RWPE2 (cell line): ENCODE measurements around the gene KNG1.
A peak's percentile ranks its signal among the peaks of the same experiment; 100 is the strongest.
"Not testable (repeated sequence)": the region's sequence is repeated elsewhere in the genome, so short reads cannot be mapped to it uniquely, and the experiment has no call there.

Experiments
- ATAC-seq: fragments of 200-7000 bp; cut with Tn5 transposase; 3 replicates; pipeline ENCODE4 v1.9.1; 2021; ENCODE audit warnings: low read depth
- DNase-seq: peaks from one replicate; pipeline ENCODE4 v3.0.0-alpha.2; 2020; ENCODE audit warnings: low spot score
- H3K27ac ChIP-seq: fragments of 450-650 bp; 2 replicates; pipeline ENCODE4 v1.5.1; 2017; ENCODE audit warnings: mild to moderate bottlenecking; ENCODE audit not compliant: poor library complexity, severe bottlenecking
- H3K27me3 ChIP-seq: fragments of 250-450 bp; sonication (Bioruptor Pico); 2 replicates; pipeline ENCODE4 v1.5.1; 2021; ENCODE audit warnings: mild to moderate bottlenecking, moderate library complexity; ENCODE audit not compliant: insufficient read depth, poor library complexity, severe bottlenecking
- H3K36me3 ChIP-seq: fragments of 250-450 bp; sonication (Bioruptor Pico); 2 replicates; pipeline ENCODE4 v1.5.1; 2020; ENCODE audit warnings: low read depth, mild to moderate bottlenecking, moderate library complexity
- H3K4me1 ChIP-seq: fragments of 250-450 bp; sonication (Bioruptor Pico); 2 replicates; pipeline ENCODE4 v1.5.1; 2021; ENCODE audit warnings: mild to moderate bottlenecking, moderate library complexity; ENCODE audit not compliant: insufficient read depth, poor library complexity, severe bottlenecking
- H3K4me3 ChIP-seq: fragments of 250-450 bp; sonication (Bioruptor Pico); 2 replicates; pipeline ENCODE4 v1.5.1; 2021; ENCODE audit warnings: mild to moderate bottlenecking, moderate library complexity; ENCODE audit not compliant: severe bottlenecking
- H3K9me3 ChIP-seq: fragments of 250-450 bp; sonication (Bioruptor Pico); 2 replicates; pipeline ENCODE4 v1.5.1; 2021; ENCODE audit warnings: mild to moderate bottlenecking, moderate library complexity; ENCODE audit not compliant: severe bottlenecking
- TF ChIP-seq, protein P1 (sequence below): fragments of 450-650 bp; IDR thresholded peaks from one replicate; pipeline ENCODE4 v1.5.1; 2017; ENCODE audit warnings: mild to moderate bottlenecking, moderate library complexity; ENCODE audit not compliant: poor library complexity, severe bottlenecking

Gene KNG1

DNA sequence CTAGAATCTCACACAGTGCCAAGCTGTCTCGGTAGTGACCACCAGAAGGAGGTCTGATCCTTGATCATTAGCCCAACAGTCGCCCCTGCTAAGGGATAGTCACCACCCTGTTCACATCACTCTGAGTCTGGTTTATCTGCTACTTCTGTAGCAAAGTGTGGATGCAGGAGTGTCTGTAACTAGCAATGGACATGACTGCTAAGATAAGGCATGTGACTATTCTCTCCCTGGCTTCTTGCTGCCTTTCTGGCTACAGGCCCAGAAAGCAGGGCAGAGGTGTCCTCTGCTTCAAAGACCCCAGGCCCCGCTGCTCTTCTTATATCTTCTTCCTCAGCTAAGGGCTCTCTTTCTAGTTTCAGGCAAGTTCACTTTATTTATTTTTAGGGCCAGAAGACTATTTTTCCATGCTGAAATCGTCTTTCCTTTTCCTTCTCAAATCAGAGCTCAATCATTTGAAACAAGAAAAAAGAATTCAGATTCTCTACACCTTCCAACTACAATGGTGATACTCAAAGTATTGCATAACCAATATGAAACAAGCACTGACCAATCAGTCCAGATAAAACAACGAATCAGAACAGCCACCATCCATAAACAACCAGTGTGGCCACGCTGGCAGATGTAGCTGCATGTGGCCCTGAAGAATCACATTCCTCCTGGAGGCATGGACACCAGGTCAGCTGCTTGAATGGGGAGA, 8.0 kb upstream of the KNG1 start:
- ATAC-seq (no peak), DNase-seq (no peak)
- Histone ChIP-seq H3K4me3 (no peak overlapping the region), H3K9me3 (no peaks in the 10 kb centered on the region), H3K4me1 (no peaks in the 10 kb centered on the region), H3K27ac (no peak overlapping the region), H3K36me3 (no peaks in the 10 kb centered on the region), H3K27me3 (no peaks in the 10 kb centered on the region)
- TF ChIP-seq, protein P1, sequence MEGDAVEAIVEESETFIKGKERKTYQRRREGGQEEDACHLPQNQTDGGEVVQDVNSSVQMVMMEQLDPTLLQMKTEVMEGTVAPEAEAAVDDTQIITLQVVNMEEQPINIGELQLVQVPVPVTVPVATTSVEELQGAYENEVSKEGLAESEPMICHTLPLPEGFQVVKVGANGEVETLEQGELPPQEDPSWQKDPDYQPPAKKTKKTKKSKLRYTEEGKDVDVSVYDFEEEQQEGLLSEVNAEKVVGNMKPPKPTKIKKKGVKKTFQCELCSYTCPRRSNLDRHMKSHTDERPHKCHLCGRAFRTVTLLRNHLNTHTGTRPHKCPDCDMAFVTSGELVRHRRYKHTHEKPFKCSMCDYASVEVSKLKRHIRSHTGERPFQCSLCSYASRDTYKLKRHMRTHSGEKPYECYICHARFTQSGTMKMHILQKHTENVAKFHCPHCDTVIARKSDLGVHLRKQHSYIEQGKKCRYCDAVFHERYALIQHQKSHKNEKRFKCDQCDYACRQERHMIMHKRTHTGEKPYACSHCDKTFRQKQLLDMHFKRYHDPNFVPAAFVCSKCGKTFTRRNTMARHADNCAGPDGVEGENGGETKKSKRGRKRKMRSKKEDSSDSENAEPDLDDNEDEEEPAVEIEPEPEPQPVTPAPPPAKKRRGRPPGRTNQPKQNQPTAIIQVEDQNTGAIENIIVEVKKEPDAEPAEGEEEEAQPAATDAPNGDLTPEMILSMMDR, result no peak

DNA sequence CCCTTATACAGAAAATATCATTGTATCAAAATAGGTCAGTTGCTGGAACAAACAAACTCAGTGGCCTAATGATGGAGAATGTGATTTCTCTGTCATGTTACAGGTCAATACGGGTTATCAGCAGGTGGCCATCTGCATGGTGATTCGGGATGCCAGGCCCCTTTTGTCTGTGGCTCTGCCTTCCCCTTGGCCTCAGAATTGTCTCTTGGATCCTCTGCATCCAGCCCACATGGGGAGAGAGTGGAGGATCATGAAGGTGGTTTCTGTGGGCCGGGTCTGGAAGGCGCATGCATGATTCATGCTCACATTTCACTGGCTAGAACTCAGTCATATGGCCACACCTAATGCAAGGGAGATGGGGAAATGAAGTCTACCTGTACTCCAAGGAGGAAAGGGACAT, 6.5 kb upstream of the KNG1 start:
- H3K4me3 ChIP-seq, H3K9me3 ChIP-seq, H3K36me3 ChIP-seq, H3K27me3 ChIP-seq, H3K27ac ChIP-seq, DNase-seq, ATAC-seq, H3K4me1 ChIP-seq: not testable (repeated sequence)

DNA sequence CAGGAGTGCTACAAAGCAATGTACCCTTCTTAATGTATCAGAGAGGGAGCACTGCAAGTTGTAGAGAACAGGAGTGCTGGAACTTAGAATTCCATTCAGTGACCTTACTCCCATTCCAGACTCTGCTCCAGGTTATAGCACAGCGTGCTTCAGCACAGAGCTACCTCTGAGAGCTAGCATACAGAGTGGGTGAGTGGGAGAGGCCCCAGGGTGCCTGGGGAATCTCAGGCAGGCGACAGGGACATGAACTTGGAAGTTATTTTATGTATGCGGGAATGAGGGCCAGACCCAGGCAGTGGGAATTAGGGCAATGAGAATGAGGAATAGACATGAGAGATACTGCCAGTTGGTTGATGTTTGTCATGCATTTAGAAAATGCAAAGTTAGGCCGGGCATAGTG, 3.7 kb upstream of the KNG1 start:
- TF ChIP-seq, protein P1, result no peak
- no peaks in the 10 kb centered on the region for H3K36me3 ChIP-seq
- H3K27ac ChIP-seq, result no peak overlapping the region
- ATAC-seq (no peak), DNase-seq (no peak)
- H3K27me3 ChIP-seq, result no peaks in the 10 kb centered on the region
- no peaks in the 10 kb centered on the region for H3K9me3 ChIP-seq
- no peaks in the 10 kb centered on the region for H3K4me1 ChIP-seq
- H3K4me3 ChIP-seq, result no peak overlapping the region

DNA sequence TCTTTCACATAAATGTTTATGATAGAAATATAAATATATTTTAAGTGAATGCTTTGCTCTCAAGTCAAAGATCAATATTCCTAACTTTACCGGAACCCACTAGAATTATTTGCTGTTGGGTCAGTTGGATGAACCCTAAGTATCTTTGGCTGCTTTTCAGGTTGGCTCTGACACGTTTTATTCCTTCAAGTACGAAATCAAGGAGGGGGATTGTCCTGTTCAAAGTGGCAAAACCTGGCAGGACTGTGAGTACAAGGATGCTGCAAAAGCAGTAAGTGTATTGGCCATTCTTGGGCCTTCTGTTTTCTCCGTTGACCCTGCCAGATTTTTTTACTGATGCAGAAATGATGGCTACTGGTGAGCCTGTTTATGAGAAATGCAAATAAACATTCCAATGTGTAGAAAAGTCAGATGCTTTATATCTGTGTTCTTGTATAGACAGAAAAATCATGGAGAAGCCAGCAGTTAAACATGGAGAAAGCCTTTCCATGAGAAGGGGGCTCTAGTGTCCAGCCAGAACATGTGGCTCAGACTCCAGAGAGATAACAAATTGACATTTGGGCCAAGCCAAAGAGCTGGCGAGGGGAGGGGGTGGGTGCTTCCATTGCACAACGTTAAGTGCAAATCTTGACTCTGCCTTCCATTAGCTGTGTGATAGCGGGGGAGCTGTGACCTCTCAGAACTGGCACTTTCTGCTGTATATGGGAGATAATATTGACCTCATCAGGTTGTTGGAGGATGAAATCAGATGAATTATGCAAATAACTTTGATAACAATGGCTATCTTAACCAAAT, 3.0 kb downstream of the KNG1 start:
- no peaks in the 10 kb centered on the region for H3K36me3 ChIP-seq
- ATAC-seq (no peak), DNase-seq (no peak)
- H3K4me3 ChIP-seq, result no peak overlapping the region
- H3K27me3 ChIP-seq, result no peaks in the 10 kb centered on the region
- H3K9me3 ChIP-seq, result no peaks in the 10 kb centered on the region
- TF ChIP-seq, protein P1, result no peak
- H3K4me1 ChIP-seq, result no peaks in the 10 kb centered on the region
- no peak overlapping the region for H3K27ac ChIP-seq

DNA sequence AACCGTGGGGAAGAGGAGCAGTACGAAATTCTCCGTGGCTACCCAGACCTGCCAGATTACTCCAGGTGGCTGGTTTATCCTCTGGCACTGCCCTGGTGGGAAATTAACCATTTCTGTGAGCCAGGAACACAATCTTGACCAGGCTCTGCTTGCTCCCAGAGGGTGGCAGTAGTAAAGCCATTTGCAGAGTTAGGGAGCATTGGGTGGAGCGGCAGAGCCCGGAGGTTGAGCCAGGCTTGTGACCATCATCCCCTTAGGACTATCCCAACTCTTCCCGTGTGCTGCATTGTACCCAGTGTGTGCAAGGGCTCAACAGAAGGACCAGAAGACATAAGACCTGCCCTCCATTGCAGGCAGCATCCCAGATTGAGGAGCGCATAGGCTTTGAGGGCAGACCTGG, 5.3 kb downstream of the KNG1 start:
- no peak overlapping the region for H3K27ac ChIP-seq
- no peaks in the 10 kb centered on the region for H3K27me3 ChIP-seq
- H3K36me3 ChIP-seq, result no peaks in the 10 kb centered on the region
- H3K4me1 ChIP-seq, result no peaks in the 10 kb centered on the region
- H3K4me3 ChIP-seq, result no peak overlapping the region
- no peaks in the 10 kb centered on the region for H3K9me3 ChIP-seq
- DNase-seq (no peak), ATAC-seq (peak; percentile 59; the same call in 2 of the 3 replicates)
- TF ChIP-seq, protein P1, result peak; percentile 25
